Hepatocyte (in vitro differentiated cells): ENCODE data around the gene OR10H5. TPM values are rescaled to one million over a fixed set of nuclear protein-coding genes. Genes with fewer than 3 reads are reported as not detected.

Experiments
- DNase-seq: peaks from one replicate; pipeline ENCODE4 v3.0.0-alpha.2; 2016; ENCODE audit warnings: low spot score
- H2AFZ ChIP-seq: fragments of 200-600 bp; sonication (generic); 2 replicates; pipeline ENCODE4 v1.6.0; 2016; ENCODE audit warnings: antibody characterized with exemption, mild to moderate bottlenecking
- H3K27ac ChIP-seq: fragments of 200-600 bp; sonication (generic); 2 replicates; pipeline ENCODE4 v1.5.1; 2016; ENCODE audit warnings: mild to moderate bottlenecking
- H3K27me3 ChIP-seq: fragments of 200-600 bp; sonication (generic); 2 replicates; pipeline ENCODE4 v1.6.1; 2016
- H3K36me3 ChIP-seq: fragments of 200-600 bp; sonication (generic); replicated peaks from 2 replicates; pipeline ENCODE4 v1.5.1; 2016; ENCODE audit warnings: low read depth; ENCODE audit not compliant: insufficient read depth
- H3K4me1 ChIP-seq: fragments of 200-600 bp; sonication (generic); 2 replicates; pipeline ENCODE4 v1.5.1; 2016; ENCODE audit warnings: mild to moderate bottlenecking, moderate library complexity; ENCODE audit not compliant: insufficient read depth
- H3K4me2 ChIP-seq: fragments of 200-600 bp; sonication (generic); 2 replicates; pipeline ENCODE4 v1.6.0; 2016
- H3K4me3 ChIP-seq: fragments of 200-600 bp; sonication (generic); 2 replicates; pipeline ENCODE4 v1.5.1; 2016; ENCODE audit warnings: mild to moderate bottlenecking
- H3K79me2 ChIP-seq: fragments of 200-600 bp; sonication (generic); 2 replicates; pipeline ENCODE4 v1.6.0; 2017; ENCODE audit warnings: mild to moderate bottlenecking
- H3K9me2 ChIP-seq: fragments of 200-600 bp; sonication (generic); replicated peaks from 2 replicates; pipeline ENCODE4 v1.6.0; 2017; ENCODE audit warnings: mild to moderate bottlenecking; ENCODE audit not compliant: insufficient read depth
- H3K9me3 ChIP-seq: fragments of 200-600 bp; sonication (generic); 2 replicates; pipeline ENCODE4 v1.5.1; 2016; ENCODE audit warnings: low read depth, mild to moderate bottlenecking
- H4K20me1 ChIP-seq: fragments of 200-600 bp; sonication (generic); 2 replicates; pipeline ENCODE4 v1.6.0; 2016; ENCODE audit warnings: mild to moderate bottlenecking; ENCODE audit not compliant: insufficient read depth, poor library complexity, severe bottlenecking
- CTCF ChIP-seq: fragments of 200-600 bp; sonication (generic); IDR thresholded peaks from 2 replicates; pipeline ENCODE4 v1.5.1; 2016; ENCODE audit warnings: antibody characterized with exemption, mild to moderate bottlenecking; ENCODE audit not compliant: poor library complexity
- EZH2 ChIP-seq: fragments of 200-600 bp; sonication (generic); IDR thresholded peaks from 2 replicates; pipeline ENCODE4 v1.6.1; 2016; ENCODE audit warnings: antibody characterized with exemption, mild to moderate bottlenecking, borderline replicate concordance
- EZH2phosphoT487 ChIP-seq: fragments of 200-600 bp; sonication (generic); IDR thresholded peaks from one replicate; pipeline ENCODE4 v1.6.1; 2018; ENCODE audit warnings: antibody characterized with exemption, mild to moderate bottlenecking, low read depth, moderate library complexity; ENCODE audit not compliant: unreplicated experiment, severe bottlenecking
- WGBS: methylation state at CpG from one replicate; pipeline ENCODE4 v1.1.6; 2016; ENCODE audit warnings: low lambda C conversion rate; ENCODE audit errors: missing lambda C conversion rate; 5-methylcytosine and 5-hydroxymethylcytosine counted together
- polyA plus RNA-seq: library from polyadenylated mRNA; unstranded; fragments of >200 nt; fragmentation: Nextera tagmentation; extraction: Ambion mirVana; gene quantifications from 2 replicates; pipeline ENCODE4 v1.2.1, GENCODE V29; 2016
- total RNA-seq: library from RNA; depleted of rRNA; stranded (reverse); fragments of >200 nt; gene quantifications from 2 replicates; pipeline ENCODE4 v1.2.3, GENCODE V29; 2014

The OR10H5 gene
- total and polyA plus RNA-seq, 2 experiments from 2014 or later: not detected

DNA sequence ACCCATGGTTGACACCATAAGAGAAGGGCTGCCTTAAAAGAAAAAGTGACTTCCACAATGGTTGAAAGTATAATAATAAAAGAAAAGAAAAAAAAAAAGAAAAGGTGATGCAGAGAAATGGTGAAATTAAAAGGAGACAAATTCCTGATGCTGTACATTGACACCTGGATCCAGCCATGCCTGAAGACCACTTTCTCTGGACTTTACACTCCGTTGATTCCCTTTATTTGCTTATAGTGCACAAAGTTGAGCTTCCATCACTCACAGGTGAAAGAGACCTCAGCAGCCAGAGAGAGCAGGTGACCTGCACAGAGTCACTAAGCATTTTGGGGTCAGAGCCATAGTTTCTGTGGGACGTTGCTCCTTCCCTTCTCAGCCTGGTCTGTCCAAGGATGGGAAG lies 12.2 kb upstream of the OR10H5 start:
- DNase-seq: no peak
- Histone ChIP-seq H3K9me2 (no peaks in the 10 kb centered on the region), H3K79me2 (no peaks in the 10 kb centered on the region), H3K27me3 (no peaks in the 10 kb centered on the region), H2AFZ (no peak overlapping the region), H3K36me3 (no peaks in the 10 kb centered on the region), H4K20me1 (no peaks in the 10 kb centered on the region), H3K4me3 (no peak overlapping the region), H3K4me2 (no peak overlapping the region), H3K4me1 (no peaks in the 10 kb centered on the region), H3K27ac (no peak overlapping the region), H3K9me3 (no peaks in the 10 kb centered on the region)
- TF ChIP-seq EZH2phosphoT487 (no peak), CTCF (no peak), EZH2 (no peak)
- 32% methylated on average over 2 of the region's 2 CpGs for WGBS

GRCh38 chr19:15776264-15776663 lies 11.2 kb upstream of the OR10H5 start:
- Histone ChIP-seq H3K4me1 (no peaks in the 10 kb centered on the region), H3K36me3 (no peaks in the 10 kb centered on the region), H3K79me2 (no peaks in the 10 kb centered on the region), H3K4me2 (no peak overlapping the region), H3K9me3 (no peaks in the 10 kb centered on the region), H3K4me3 (no peak overlapping the region), H3K27ac (no peak overlapping the region), H3K9me2 (no peaks in the 10 kb centered on the region), H3K27me3 (no peaks in the 10 kb centered on the region), H2AFZ (no peak overlapping the region), H4K20me1 (no peaks in the 10 kb centered on the region)
- DNase-seq: no peak
- 74% methylated on average over 4 of the region's 4 CpGs for WGBS
- TF ChIP-seq EZH2phosphoT487 (no peak), CTCF (no peak), EZH2 (no peak)

DNA sequence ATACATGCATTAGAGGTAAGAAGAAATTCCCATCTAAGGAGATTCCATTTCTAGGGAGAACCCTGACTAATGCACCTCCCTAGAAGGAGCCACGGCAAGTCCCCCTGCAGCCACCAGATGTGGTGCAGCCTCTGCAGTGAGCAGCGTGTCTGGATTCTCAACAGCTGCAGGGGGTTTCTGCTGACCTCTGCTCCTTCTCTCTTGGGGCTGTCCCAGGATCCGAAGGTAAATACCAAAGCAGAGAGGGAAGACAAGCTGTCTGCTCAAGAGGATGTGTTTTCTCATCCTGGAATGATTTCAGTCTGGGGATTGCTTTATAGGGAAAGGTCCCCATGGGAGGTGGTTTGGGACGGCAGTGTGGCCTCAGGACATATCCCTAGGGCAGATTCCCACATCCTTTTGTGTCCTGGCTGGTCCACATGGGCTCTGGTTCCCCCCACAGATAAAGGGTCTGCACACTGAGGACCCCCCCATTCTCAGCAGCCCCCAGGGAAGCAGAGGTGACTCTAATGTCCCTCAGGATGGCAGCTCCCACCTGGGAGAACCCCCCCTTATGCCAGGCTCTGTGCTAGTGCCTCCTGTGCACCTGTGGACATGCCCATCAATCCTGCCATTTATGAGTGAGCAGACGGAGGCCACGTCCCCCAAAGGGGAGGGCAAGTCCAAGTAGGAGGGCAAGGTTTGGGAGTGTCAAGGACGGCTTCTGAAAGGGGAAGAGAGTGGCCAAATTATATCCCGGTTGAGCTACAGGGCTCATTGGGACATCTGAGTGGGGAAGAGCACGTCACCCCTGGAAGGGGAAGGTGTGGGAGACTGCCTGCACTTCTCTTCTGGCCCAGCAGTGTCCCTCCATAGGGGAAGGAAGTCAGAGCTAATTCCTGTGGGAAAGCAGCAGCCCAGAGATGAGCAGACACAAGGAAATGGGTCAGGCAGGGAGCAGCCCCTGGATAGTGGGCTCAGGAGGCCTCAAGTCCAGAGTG lies 10.2 kb upstream of the OR10H5 start:
- Histone ChIP-seq H4K20me1 (no peaks in the 10 kb centered on the region), H3K4me3 (no peak overlapping the region), H3K79me2 (no peaks in the 10 kb centered on the region), H3K27me3 (no peaks in the 10 kb centered on the region), H3K4me2 (no peak overlapping the region), H3K9me2 (no peaks in the 10 kb centered on the region), H3K36me3 (no peaks in the 10 kb centered on the region), H3K27ac (no peak overlapping the region), H2AFZ (no peak overlapping the region), H3K9me3 (no peaks in the 10 kb centered on the region), H3K4me1 (no peaks in the 10 kb centered on the region)
- WGBS: 62% methylated on average over 9 of the region's 9 CpGs
- no peak for DNase-seq
- TF ChIP-seq EZH2 (no peak), CTCF (no peak), EZH2phosphoT487 (no peak)
